Neural progenitor cell (in vitro differentiated cells): ENCODE results near the gene CERT1.

Source experiments
- CTCF ChIP-seq: fragments of 200-600 bp; sonication (generic); IDR thresholded peaks from 2 replicates; pipeline ENCODE4 v1.5.1; 2017; ENCODE audit warnings: antibody characterized with exemption, mild to moderate bottlenecking
- EZH2 ChIP-seq: fragments of 200-600 bp; sonication (generic); IDR thresholded peaks from 2 replicates; pipeline ENCODE4 v1.6.1; 2017; ENCODE audit warnings: antibody characterized with exemption, mild to moderate bottlenecking, moderate library complexity

GRCh38 chr5:75355236-75355635 is 156.2 kb downstream of the CERT1 start:
- no peak for TF ChIP-seq CTCF
- TF ChIP-seq EZH2 = no peak
